Neural cell (in vitro differentiated cells): ENCODE measurements around the gene STK38L. TPM values are rescaled to one million over a fixed set of nuclear protein-coding genes. Genes with fewer than 3 reads are reported as not detected.

Experiments
- H2AFZ ChIP-seq: fragments of 200-600, 300-800 bp; sonication (generic), shearing (Covaris generic); 2 replicates; pipeline ENCODE4 v1.6.0; 2014; ENCODE audit warnings: low read depth, mild to moderate bottlenecking, antibody characterized with exemption, low read length, moderate library complexity
- H3F3A ChIP-seq: fragments of 200-600 bp; shearing (Covaris generic); 2 replicates; pipeline ENCODE4 v1.6.1; 2016; ENCODE audit warnings: mild to moderate bottlenecking, moderate library complexity, mixed read lengths, antibody characterized with exemption, low read length; ENCODE audit not compliant: insufficient read depth, poor library complexity, severe bottlenecking
- H3K27ac ChIP-seq: fragments of 200-600, 300-800 bp; sonication (generic), shearing (Covaris generic); 2 replicates; pipeline ENCODE4 v1.5.1; 2014; ENCODE audit warnings: mild to moderate bottlenecking, low read length, moderate library complexity
- H3K27me3 ChIP-seq: fragments of 300-800, 200-600 bp; sonication (generic), shearing (Covaris generic); 2 replicates; pipeline ENCODE4 v1.6.0; 2014; ENCODE audit warnings: mild to moderate bottlenecking, low read depth, low read length, moderate library complexity; ENCODE audit not compliant: insufficient read depth
- H3K36me3 ChIP-seq: fragments of 300-800, 200-600 bp; sonication (generic), shearing (Covaris generic); 2 replicates; pipeline ENCODE4 v1.5.1; 2014; ENCODE audit warnings: mild to moderate bottlenecking, antibody characterized with exemption, low read length, moderate library complexity; ENCODE audit not compliant: insufficient read depth
- H3K4me2 ChIP-seq: fragments of 300-800, 200-600 bp; sonication (generic), shearing (Covaris generic); 2 replicates; pipeline ENCODE4 v1.6.0; 2014; ENCODE audit warnings: mild to moderate bottlenecking, low read length
- H3K4me3 ChIP-seq: fragments of 300-800, 200-600 bp; sonication (generic), shearing (Covaris generic); 2 replicates; pipeline ENCODE4 v1.5.1; 2014; ENCODE audit warnings: mild to moderate bottlenecking, low read length, moderate library complexity
- H3K79me2 ChIP-seq: fragments of 200-600 bp; shearing (Covaris generic); replicated peaks from 2 replicates; pipeline ENCODE4 v1.6.0; 2014; ENCODE audit warnings: mild to moderate bottlenecking, low read length, moderate library complexity; ENCODE audit not compliant: insufficient read depth
- H3K9ac ChIP-seq: fragments of 300-800, 200-600 bp; sonication (generic), shearing (Covaris generic); 2 replicates; pipeline ENCODE4 v1.6.1; 2016; ENCODE audit warnings: mild to moderate bottlenecking, low read length, mixed read lengths
- H3K9me2 ChIP-seq: fragments of 200-600 bp; shearing (Covaris generic); 2 replicates; pipeline ENCODE4 v1.6.1; 2016; ENCODE audit warnings: mild to moderate bottlenecking, low read length, mixed read lengths; ENCODE audit not compliant: insufficient read depth
- H3K9me3 ChIP-seq: fragments of 200-600, 300-800 bp; sonication (generic), shearing (Covaris generic); 2 replicates; pipeline ENCODE4 v1.6.1; 2016; ENCODE audit warnings: mild to moderate bottlenecking, mixed run types, low read length, moderate library complexity, mixed read lengths
- H4K20me1 ChIP-seq: fragments of 200-600 bp; shearing (Covaris generic); 2 replicates; pipeline ENCODE4 v1.6.1; 2016; ENCODE audit warnings: mild to moderate bottlenecking, mixed run types; ENCODE audit not compliant: insufficient read depth
- CTCF ChIP-seq: fragments of 450-650 bp; IDR thresholded peaks from 2 replicates; pipeline ENCODE4 v1.5.1; 2014; ENCODE audit warnings: antibody characterized with exemption, mild to moderate bottlenecking, moderate library complexity; ENCODE audit not compliant: poor library complexity, severe bottlenecking
- EP300 ChIP-seq: fragments of 450-650 bp; conservative IDR thresholded peaks from 2 replicates; pipeline ENCODE4 v1.6.1; 2014; ENCODE audit warnings: antibody characterized with exemption, mild to moderate bottlenecking, moderate library complexity; ENCODE audit not compliant: poor library complexity, severe bottlenecking
- EZH2 ChIP-seq: fragments of 200-600, 300-800 bp; shearing (Covaris generic), sonication (generic); IDR thresholded peaks from 2 replicates; pipeline ENCODE4 v1.6.1; 2014; ENCODE audit warnings: antibody characterized with exemption, low read length, borderline replicate concordance, mild to moderate bottlenecking; ENCODE audit not compliant: insufficient read depth, poor library complexity, severe bottlenecking
- MXI1 ChIP-seq: fragments of 450-650 bp; conservative IDR thresholded peaks from 2 replicates; pipeline ENCODE4 v1.6.1; 2014; ENCODE audit warnings: antibody characterized with exemption, mild to moderate bottlenecking; ENCODE audit not compliant: poor library complexity, severe bottlenecking
- POLR2AphosphoS5 ChIP-seq: IDR thresholded peaks from 2 replicates; pipeline ENCODE4 v1.6.1; 2012
- RAD21 ChIP-seq: fragments of 450-650 bp; conservative IDR thresholded peaks from 2 replicates; pipeline ENCODE4 v1.6.1; 2014; ENCODE audit warnings: antibody characterized with exemption, mild to moderate bottlenecking, moderate library complexity
- SMC3 ChIP-seq: fragments of 450-650 bp; conservative IDR thresholded peaks from 2 replicates; pipeline ENCODE4 v1.6.1; 2014; ENCODE audit warnings: antibody characterized with exemption, mild to moderate bottlenecking, moderate library complexity; ENCODE audit not compliant: poor library complexity
- TAF1 ChIP-seq: IDR thresholded peaks from 2 replicates; pipeline ENCODE4 v1.6.1; 2012; ENCODE audit warnings: low read depth
- polyA plus RNA-seq: library from polyadenylated mRNA; depleted of rRNA; stranded (reverse); fragments of >200 nt; gene quantifications from 2 replicates; pipeline ENCODE4 v1.2.3, GENCODE V29; 2014
- TF ChIP-seq, protein P1 (sequence below): IDR thresholded peaks from 2 replicates; pipeline ENCODE4 v1.6.1; 2012; ENCODE audit warnings: borderline replicate concordance

The STK38L gene
- polyA plus RNA-seq, 1 donor from 2014 or later, result 31.5 TPM

DNA sequence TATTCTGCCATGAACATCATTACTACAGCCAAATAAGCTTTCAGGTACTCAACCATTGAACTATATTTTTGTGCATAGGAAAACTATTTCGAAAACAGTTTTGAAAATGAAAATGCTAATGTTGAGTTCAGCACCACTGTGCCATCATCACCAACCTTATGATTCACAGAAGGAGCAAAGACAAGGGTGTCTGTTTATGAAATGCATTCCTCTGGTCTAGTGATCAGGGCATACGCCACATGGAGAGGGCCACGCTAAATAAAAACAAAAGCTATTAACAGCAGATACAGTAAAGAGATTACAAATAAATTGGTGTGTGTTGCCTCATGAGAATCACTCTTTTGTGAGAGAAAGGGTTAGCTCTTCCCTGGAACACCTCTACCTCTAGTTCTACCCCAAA is 45.3 kb downstream of the STK38L start:
- H2AFZ ChIP-seq, result no peak overlapping the region
- H3K27ac ChIP-seq, result no peak overlapping the region
- H3K9ac ChIP-seq, result no peak overlapping the region
- no peaks in the 10 kb centered on the region for H3K9me2 ChIP-seq
- H4K20me1 ChIP-seq, result no peaks in the 10 kb centered on the region
- H3K4me2 ChIP-seq, result no peak overlapping the region
- H3K36me3 ChIP-seq, result no peaks in the 10 kb centered on the region
- no peak overlapping the region for H3K4me3 ChIP-seq
- no peaks in the 10 kb centered on the region for H3K27me3 ChIP-seq
- TF ChIP-seq POLR2AphosphoS5 (no peak), CTCF (no peak), EZH2 (no peak), EP300 (no peak), TAF1 (no peak), RAD21 (no peak)
- TF ChIP-seq, protein P1, sequence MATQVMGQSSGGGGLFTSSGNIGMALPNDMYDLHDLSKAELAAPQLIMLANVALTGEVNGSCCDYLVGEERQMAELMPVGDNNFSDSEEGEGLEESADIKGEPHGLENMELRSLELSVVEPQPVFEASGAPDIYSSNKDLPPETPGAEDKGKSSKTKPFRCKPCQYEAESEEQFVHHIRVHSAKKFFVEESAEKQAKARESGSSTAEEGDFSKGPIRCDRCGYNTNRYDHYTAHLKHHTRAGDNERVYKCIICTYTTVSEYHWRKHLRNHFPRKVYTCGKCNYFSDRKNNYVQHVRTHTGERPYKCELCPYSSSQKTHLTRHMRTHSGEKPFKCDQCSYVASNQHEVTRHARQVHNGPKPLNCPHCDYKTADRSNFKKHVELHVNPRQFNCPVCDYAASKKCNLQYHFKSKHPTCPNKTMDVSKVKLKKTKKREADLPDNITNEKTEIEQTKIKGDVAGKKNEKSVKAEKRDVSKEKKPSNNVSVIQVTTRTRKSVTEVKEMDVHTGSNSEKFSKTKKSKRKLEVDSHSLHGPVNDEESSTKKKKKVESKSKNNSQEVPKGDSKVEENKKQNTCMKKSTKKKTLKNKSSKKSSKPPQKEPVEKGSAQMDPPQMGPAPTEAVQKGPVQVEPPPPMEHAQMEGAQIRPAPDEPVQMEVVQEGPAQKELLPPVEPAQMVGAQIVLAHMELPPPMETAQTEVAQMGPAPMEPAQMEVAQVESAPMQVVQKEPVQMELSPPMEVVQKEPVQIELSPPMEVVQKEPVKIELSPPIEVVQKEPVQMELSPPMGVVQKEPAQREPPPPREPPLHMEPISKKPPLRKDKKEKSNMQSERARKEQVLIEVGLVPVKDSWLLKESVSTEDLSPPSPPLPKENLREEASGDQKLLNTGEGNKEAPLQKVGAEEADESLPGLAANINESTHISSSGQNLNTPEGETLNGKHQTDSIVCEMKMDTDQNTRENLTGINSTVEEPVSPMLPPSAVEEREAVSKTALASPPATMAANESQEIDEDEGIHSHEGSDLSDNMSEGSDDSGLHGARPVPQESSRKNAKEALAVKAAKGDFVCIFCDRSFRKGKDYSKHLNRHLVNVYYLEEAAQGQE, result no peak
- H3F3A ChIP-seq, result no peaks in the 10 kb centered on the region
- no peaks in the 10 kb centered on the region for H3K9me3 ChIP-seq
- H3K79me2 ChIP-seq, result no peaks in the 10 kb centered on the region

DNA sequence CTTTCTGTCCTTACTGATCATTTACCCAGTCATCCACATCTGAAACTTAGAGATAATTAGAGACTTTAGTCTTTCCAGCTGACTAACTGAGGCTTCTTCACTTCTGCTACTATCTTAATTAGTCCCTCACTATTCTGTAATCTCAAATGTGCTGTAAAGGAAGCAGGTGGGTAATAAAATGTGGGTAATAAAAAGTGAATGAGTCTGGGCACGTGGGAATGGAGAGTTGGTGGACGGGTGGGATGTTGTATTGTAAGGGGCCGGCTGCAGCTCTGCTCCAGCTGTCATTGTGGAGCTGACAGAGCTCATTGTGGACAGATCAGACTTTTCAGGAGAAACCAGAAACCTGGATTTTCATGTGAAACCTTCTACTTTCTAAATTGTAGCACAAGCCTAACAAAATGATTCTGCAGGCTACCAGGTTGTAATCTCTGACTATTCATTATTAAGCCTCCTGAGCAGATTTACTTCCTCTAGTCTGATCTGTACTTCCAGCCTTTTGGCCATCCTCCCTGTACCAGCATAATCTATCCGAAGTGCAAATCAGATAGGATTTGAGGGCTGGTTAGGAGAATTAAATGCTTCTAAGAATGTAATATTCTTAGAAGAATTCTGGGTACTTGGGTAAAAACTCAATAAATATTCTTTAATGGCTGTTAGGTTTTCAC is 46.5 kb downstream of the STK38L start:
- Histone ChIP-seq H3K79me2 (no peaks in the 10 kb centered on the region), H3K36me3 (no peaks in the 10 kb centered on the region), H3K4me2 (no peak overlapping the region), H3K9me3 (no peaks in the 10 kb centered on the region), H3K9ac (no peak overlapping the region), H2AFZ (no peak overlapping the region), H3F3A (no peaks in the 10 kb centered on the region), H3K4me3 (no peak overlapping the region), H3K9me2 (no peaks in the 10 kb centered on the region), H3K27ac (no peak overlapping the region), H3K27me3 (no peaks in the 10 kb centered on the region), H4K20me1 (no peaks in the 10 kb centered on the region)
- TF ChIP-seq EZH2 (no peak), POLR2AphosphoS5 (no peak), TAF1 (no peak), RAD21 (no peak), EP300 (no peak), SMC3 (no peak), CTCF (no peak), MXI1 (no peak)
- TF ChIP-seq, protein P1, result no peak
